ENCODE measurements around the gene CLSTN2. TPM values are rescaled to one million over a fixed set of nuclear protein-coding genes. Genes with fewer than 3 reads are reported as not detected.

CLSTN2 gene
- total and polyA plus RNA-seq, 2 experiments from 2014 or later = 23.0 to 27.0 TPM

DNA sequence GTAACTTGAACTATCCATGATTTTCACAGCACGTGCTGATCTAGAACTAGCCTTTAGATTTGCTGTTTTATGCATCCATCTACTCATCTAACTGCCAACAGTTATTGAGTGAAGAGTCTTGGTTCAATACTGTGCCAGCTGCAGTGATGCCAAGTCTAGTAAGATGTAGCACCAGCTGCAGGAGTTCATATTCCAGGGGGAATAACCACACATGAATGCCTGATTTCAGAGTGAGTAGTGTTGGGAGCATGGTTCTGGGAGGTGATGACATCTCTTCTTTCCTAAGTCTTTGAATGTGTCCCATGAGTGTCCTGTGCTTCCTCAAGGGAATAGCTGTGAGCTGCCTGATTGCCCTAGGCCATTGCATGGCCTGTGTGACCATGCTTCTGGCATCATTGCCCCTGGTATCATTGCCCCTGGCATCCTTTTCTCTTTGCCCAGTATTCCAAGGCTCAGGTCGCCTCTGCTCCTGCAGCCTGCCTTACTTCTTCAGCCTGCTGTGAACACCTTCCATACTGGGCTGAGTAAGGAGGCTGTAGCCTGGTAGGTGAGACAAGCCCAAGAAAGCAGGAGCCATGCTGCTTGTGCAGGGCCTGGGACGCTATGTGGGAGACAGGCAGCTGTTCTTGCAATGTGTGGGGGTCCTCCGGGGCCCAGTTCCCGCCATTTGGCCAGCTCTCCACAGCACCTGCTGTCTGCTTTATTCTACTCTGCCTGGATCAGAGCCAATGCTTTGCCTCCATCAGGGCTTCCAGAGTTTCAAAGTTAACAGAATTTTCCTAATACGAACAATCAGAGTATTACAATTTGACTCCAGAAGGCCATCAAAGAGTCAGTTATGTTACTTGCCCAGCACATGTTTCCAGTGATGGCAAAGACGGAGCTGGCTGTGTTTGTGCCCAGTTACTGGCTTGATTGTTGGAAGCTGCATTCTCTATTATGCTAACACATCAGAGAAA, 73.2 kb downstream of the CLSTN2 start:
- 83% methylated on average over 7 of the region's 7 CpGs for WGBS (ENCODE audit: low lambda C conversion rate, missing lambda C conversion rate)
- DNase-seq (ENCODE audit: low spot score) = no peak
- no peaks in the 10 kb centered on the region for H3K36me3 ChIP-seq (replicated peaks; ENCODE audit: insufficient read depth, low read depth)
- H3K9me3 ChIP-seq (ENCODE audit: low read depth) = no peaks in the 10 kb centered on the region
- no peak overlapping the region for H3K4me2 ChIP-seq
- H3K79me2 ChIP-seq = no peaks in the 10 kb centered on the region
- H4K20me1 ChIP-seq (ENCODE audit: insufficient read depth, poor library complexity, severe bottlenecking) = no peaks in the 10 kb centered on the region
- no peaks in the 10 kb centered on the region for H3K9me2 ChIP-seq (replicated peaks; ENCODE audit: insufficient read depth)
- H3K4me3 ChIP-seq = no peak overlapping the region
- TF ChIP-seq EZH2 (IDR thresholded peaks at IDR 0.05; ENCODE audit: borderline replicate concordance) (no peak), EZH2phosphoT487 (IDR thresholded peaks at IDR 0.05; ENCODE audit: low read depth, severe bottlenecking, unreplicated experiment) (no peak), CTCF (IDR thresholded peaks at IDR 0.05; ENCODE audit: poor library complexity) (no peak)
- no peak overlapping the region for H2AFZ ChIP-seq
- no peaks in the 10 kb centered on the region for H3K4me1 ChIP-seq (ENCODE audit: insufficient read depth)
- H3K27me3 ChIP-seq = no peaks in the 10 kb centered on the region
- no peak overlapping the region for H3K27ac ChIP-seq

DNA sequence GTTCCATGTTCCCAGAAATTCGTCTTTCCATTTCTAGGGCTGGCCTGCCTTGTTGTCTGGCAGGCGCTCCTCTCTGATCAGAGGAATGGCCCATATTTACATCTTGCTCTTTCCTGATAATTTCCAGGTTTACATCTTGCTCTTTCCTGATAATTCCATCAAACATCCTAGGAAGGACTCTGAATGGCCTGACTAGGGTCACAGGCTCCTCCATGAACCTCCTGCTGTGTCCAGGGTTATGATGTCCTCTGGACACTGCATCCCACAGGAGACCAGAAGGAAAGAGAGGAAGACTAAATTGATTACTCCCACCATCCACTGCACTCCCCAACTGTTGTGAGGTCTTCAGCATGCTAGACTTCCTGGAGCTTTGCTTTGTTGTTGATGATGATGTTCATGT, 75.4 kb downstream of the CLSTN2 start:
- H3K27me3 ChIP-seq = no peaks in the 10 kb centered on the region
- TF ChIP-seq CTCF (IDR thresholded peaks at IDR 0.05; ENCODE audit: poor library complexity) (no peak), EZH2 (IDR thresholded peaks at IDR 0.05; ENCODE audit: borderline replicate concordance) (no peak), EZH2phosphoT487 (IDR thresholded peaks at IDR 0.05; ENCODE audit: low read depth, severe bottlenecking, unreplicated experiment) (no peak)
- H3K36me3 ChIP-seq (replicated peaks; ENCODE audit: insufficient read depth, low read depth) = no peaks in the 10 kb centered on the region
- H3K27ac ChIP-seq = no peak overlapping the region
- H3K9me3 ChIP-seq (ENCODE audit: low read depth) = no peaks in the 10 kb centered on the region
- no peak overlapping the region for H2AFZ ChIP-seq
- no peaks in the 10 kb centered on the region for H4K20me1 ChIP-seq (ENCODE audit: insufficient read depth, poor library complexity, severe bottlenecking)
- no peaks in the 10 kb centered on the region for H3K79me2 ChIP-seq
- no peaks in the 10 kb centered on the region for H3K4me1 ChIP-seq (ENCODE audit: insufficient read depth)
- DNase-seq (ENCODE audit: low spot score) = no peak
- H3K4me2 ChIP-seq = no peak overlapping the region
- no peaks in the 10 kb centered on the region for H3K9me2 ChIP-seq (replicated peaks; ENCODE audit: insufficient read depth)
- WGBS (ENCODE audit: low lambda C conversion rate, missing lambda C conversion rate) = 50% methylated on average over 2 of the region's 2 CpGs
- no peak overlapping the region for H3K4me3 ChIP-seq

GRCh38 chr3:140011086-140011485, 76.1 kb downstream of the CLSTN2 start:
- H3K27me3 ChIP-seq = no peaks in the 10 kb centered on the region
- TF ChIP-seq CTCF (IDR thresholded peaks at IDR 0.05; ENCODE audit: poor library complexity) = no peak
- TF ChIP-seq EZH2phosphoT487 (IDR thresholded peaks at IDR 0.05; ENCODE audit: low read depth, severe bottlenecking, unreplicated experiment) = no peak
- no peak for TF ChIP-seq EZH2 (IDR thresholded peaks at IDR 0.05; ENCODE audit: borderline replicate concordance)
- no peaks in the 10 kb centered on the region for H3K9me3 ChIP-seq (ENCODE audit: low read depth)
- no peak overlapping the region for H2AFZ ChIP-seq
- H3K79me2 ChIP-seq = no peaks in the 10 kb centered on the region
- H4K20me1 ChIP-seq (ENCODE audit: insufficient read depth, poor library complexity, severe bottlenecking) = no peaks in the 10 kb centered on the region
- H3K4me1 ChIP-seq (ENCODE audit: insufficient read depth) = no peaks in the 10 kb centered on the region
- H3K4me2 ChIP-seq = no peak overlapping the region
- H3K4me3 ChIP-seq = no peak overlapping the region
- no peak overlapping the region for H3K27ac ChIP-seq
- no peak for DNase-seq (ENCODE audit: low spot score)
- no peaks in the 10 kb centered on the region for H3K36me3 ChIP-seq (replicated peaks; ENCODE audit: insufficient read depth, low read depth)
- no peaks in the 10 kb centered on the region for H3K9me2 ChIP-seq (replicated peaks; ENCODE audit: insufficient read depth)
- 95% methylated on average over 2 of the region's 2 CpGs for WGBS (ENCODE audit: low lambda C conversion rate, missing lambda C conversion rate)

All from hepatocyte (in vitro differentiated cells).